ENCODE results near the gene IPP.
"Not testable (repeated sequence)": the region's sequence is repeated elsewhere in the genome, so short reads cannot be mapped to it uniquely, and the experiment has no call there.

The IPP gene

GRCh38 chr1:45682942-45683341, 67.5 kb downstream of the IPP start:
- 91 to 100% methylated on average over 4 of the region's 6 CpGs for WGBS, 2 experiments (ENCODE audit: insufficient coverage in 2 of 2)
- H3K9me3 ChIP-seq (ENCODE audit: control insufficient read depth, low read length): no peaks in the 10 kb centered on the region
- H3K4me1 ChIP-seq (ENCODE audit: control insufficient read depth, insufficient read depth, low read length, poor library complexity, severe bottlenecking): peaks cover 3% of the 10 kb centered on the region
- H3K27ac ChIP-seq (ENCODE audit: low read depth, low read length, severe bottlenecking): no peak overlapping the region
- no peak overlapping the region for H3K4me3 ChIP-seq (ENCODE audit: extremely low read depth, insufficient read depth, low read length, poor library complexity, severe bottlenecking)
- no peaks in the 10 kb centered on the region for H3K36me3 ChIP-seq (ENCODE audit: control insufficient read depth, insufficient read depth, low read length)

GRCh38 chr1:45679123-45679522, 71.3 kb downstream of the IPP start:
- Histone ChIP-seq H3K9me3 (ENCODE audit: control insufficient read depth, low read length) (no peaks in the 10 kb centered on the region), H3K4me3 (ENCODE audit: extremely low read depth, insufficient read depth, low read length, poor library complexity, severe bottlenecking) (no peak overlapping the region), H3K4me1 (ENCODE audit: control insufficient read depth, insufficient read depth, low read length, poor library complexity, severe bottlenecking) (peaks cover 4% of the 10 kb centered on the region), H3K36me3 (ENCODE audit: control insufficient read depth, insufficient read depth, low read length) (peaks cover 7% of the 10 kb centered on the region), H3K27ac (ENCODE audit: low read depth, low read length, severe bottlenecking) (no peak overlapping the region)
- 55 to 56% methylated on average over 2 to 3 of the region's 3 CpGs for WGBS, 2 experiments (ENCODE audit: insufficient coverage in 2 of 2)

GRCh38 chr1:45678489-45678888, 72.0 kb downstream of the IPP start:
- Histone ChIP-seq H3K9me3 (ENCODE audit: control insufficient read depth, low read length) (no peaks in the 10 kb centered on the region), H3K27ac (ENCODE audit: low read depth, low read length, severe bottlenecking) (no peak overlapping the region), H3K4me1 (ENCODE audit: control insufficient read depth, insufficient read depth, low read length, poor library complexity, severe bottlenecking) (peaks cover 4% of the 10 kb centered on the region), H3K36me3 (ENCODE audit: control insufficient read depth, insufficient read depth, low read length) (peaks cover 12% of the 10 kb centered on the region), H3K4me3 (ENCODE audit: extremely low read depth, insufficient read depth, low read length, poor library complexity, severe bottlenecking) (no peak overlapping the region)

- Histone ChIP-seq H3K4me3 (ENCODE audit: extremely low read depth, insufficient read depth, low read length, poor library complexity, severe bottlenecking) (no peak overlapping the region), H3K4me1 (ENCODE audit: control insufficient read depth, insufficient read depth, low read length, poor library complexity, severe bottlenecking) (peaks cover 4% of the 10 kb centered on the region), H3K9me3 (ENCODE audit: control insufficient read depth, low read length) (no peaks in the 10 kb centered on the region), H3K36me3 (ENCODE audit: control insufficient read depth, insufficient read depth, low read length) (peaks cover 17% of the 10 kb centered on the region), H3K27ac (ENCODE audit: low read depth, low read length, severe bottlenecking) (no peak overlapping the region)
- 86% methylated on average over 1 of the region's 3 CpGs; no CpG with 5 or more reads in 1 of the 2 experiments for WGBS, 2 experiments (ENCODE audit: insufficient coverage in 2 of 2)
Observed at GRCh38 chr1:45677751-45678245, 72.7 kb downstream of the IPP start.

GRCh38 chr1:45676553-45676952, 73.9 kb downstream of the IPP start:
- H3K9me3 ChIP-seq (ENCODE audit: control insufficient read depth, low read length); H3K27ac ChIP-seq (ENCODE audit: low read depth, low read length, severe bottlenecking); H3K4me1 ChIP-seq (ENCODE audit: control insufficient read depth, insufficient read depth, low read length, poor library complexity, severe bottlenecking); H3K4me3 ChIP-seq (ENCODE audit: extremely low read depth, insufficient read depth, low read length, poor library complexity, severe bottlenecking): not testable (repeated sequence)
- H3K36me3 ChIP-seq (ENCODE audit: control insufficient read depth, insufficient read depth, low read length): peaks cover 27% of the 10 kb centered on the region
- WGBS, 2 experiments (ENCODE audit: insufficient coverage in 2 of 2): 87 to 95% methylated on average over 3 of the region's 7 CpGs

GRCh38 chr1:45674478-45674877, 76.0 kb downstream of the IPP start:
- Histone ChIP-seq H3K36me3 (ENCODE audit: control insufficient read depth, insufficient read depth, low read length) (peaks cover 37% of the 10 kb centered on the region), H3K4me1 (ENCODE audit: control insufficient read depth, insufficient read depth, low read length, poor library complexity, severe bottlenecking) (peaks cover 4% of the 10 kb centered on the region), H3K27ac (ENCODE audit: low read depth, low read length, severe bottlenecking) (no peak overlapping the region), H3K4me3 (ENCODE audit: extremely low read depth, insufficient read depth, low read length, poor library complexity, severe bottlenecking) (no peak overlapping the region), H3K9me3 (ENCODE audit: control insufficient read depth, low read length) (no peaks in the 10 kb centered on the region)
- WGBS, 2 experiments (ENCODE audit: insufficient coverage in 2 of 2): 89 to 94% methylated on average over 2 to 3 of the region's 5 CpGs

- Histone ChIP-seq H3K4me3 (ENCODE audit: extremely low read depth, insufficient read depth, low read length, poor library complexity, severe bottlenecking) (no peak overlapping the region), H3K36me3 (ENCODE audit: control insufficient read depth, insufficient read depth, low read length) (peaks cover 37% of the 10 kb centered on the region)
- WGBS, 2 experiments (ENCODE audit: insufficient coverage in 2 of 2): 90 to 98% methylated on average over 4 of the region's 4 CpGs
Observed at GRCh38 chr1:45673956-45674355, 76.5 kb downstream of the IPP start.

GRCh38 chr1:45669859-45670655, 80.4 kb downstream of the IPP start:
- Histone ChIP-seq H3K36me3 (ENCODE audit: control insufficient read depth, insufficient read depth, low read length) (peaks cover 59% of the 10 kb centered on the region), H3K4me3 (ENCODE audit: extremely low read depth, insufficient read depth, low read length, poor library complexity, severe bottlenecking) (no peak overlapping the region), H3K4me1 (ENCODE audit: control insufficient read depth, insufficient read depth, low read length, poor library complexity, severe bottlenecking) (peaks cover 4% of the 10 kb centered on the region), H3K27ac (ENCODE audit: low read depth, low read length, severe bottlenecking) (no peak overlapping the region), H3K9me3 (ENCODE audit: control insufficient read depth, low read length) (no peaks in the 10 kb centered on the region)
- WGBS, 2 experiments (ENCODE audit: insufficient coverage in 2 of 2): 88 to 100% methylated on average over 3 of the region's 6 CpGs

More at GRCh38 chr1:45673956-45674355, 76.5 kb downstream of the IPP start:
- Histone ChIP-seq H3K27ac (ENCODE audit: low read depth, low read length, severe bottlenecking) (no peak overlapping the region), H3K9me3 (ENCODE audit: control insufficient read depth, low read length) (no peaks in the 10 kb centered on the region), H3K4me1 (ENCODE audit: control insufficient read depth, insufficient read depth, low read length, poor library complexity, severe bottlenecking) (peaks cover 4% of the 10 kb centered on the region)

- Histone ChIP-seq H3K36me3 (ENCODE audit: control insufficient read depth, insufficient read depth, low read length) (peaks cover 60% of the 10 kb centered on the region), H3K4me3 (ENCODE audit: extremely low read depth, insufficient read depth, low read length, poor library complexity, severe bottlenecking) (no peak overlapping the region), H3K27ac (ENCODE audit: low read depth, low read length, severe bottlenecking) (no peak overlapping the region), H3K9me3 (ENCODE audit: control insufficient read depth, low read length) (no peaks in the 10 kb centered on the region), H3K4me1 (ENCODE audit: control insufficient read depth, insufficient read depth, low read length, poor library complexity, severe bottlenecking) (peaks cover 2% of the 10 kb centered on the region)
- WGBS, 2 experiments (ENCODE audit: insufficient coverage in 2 of 2): no CpG with 5 or more reads among the region's 1 CpG
Observed at GRCh38 chr1:45669379-45669778, 81.1 kb downstream of the IPP start.

- peaks cover 53% of the 10 kb centered on the region for H3K36me3 ChIP-seq (ENCODE audit: control insufficient read depth, insufficient read depth, low read length)
- H3K27ac ChIP-seq (ENCODE audit: low read depth, low read length, severe bottlenecking): no peak overlapping the region
- no peaks in the 10 kb centered on the region for H3K4me1 ChIP-seq (ENCODE audit: control insufficient read depth, insufficient read depth, low read length, poor library complexity, severe bottlenecking)
- no peak overlapping the region for H3K4me3 ChIP-seq (ENCODE audit: extremely low read depth, insufficient read depth, low read length, poor library complexity, severe bottlenecking)
- WGBS, 2 experiments (ENCODE audit: insufficient coverage in 2 of 2): 100% methylated on average over 2 of the region's 4 CpGs
- no peaks in the 10 kb centered on the region for H3K9me3 ChIP-seq (ENCODE audit: control insufficient read depth, low read length)
Observed at GRCh38 chr1:45668526-45668925, 81.9 kb downstream of the IPP start.

Data from mesodermal cell (in vitro differentiated cells).